ENCODE data around the gene PLEKHM2.

The PLEKHM2 gene

DNA sequence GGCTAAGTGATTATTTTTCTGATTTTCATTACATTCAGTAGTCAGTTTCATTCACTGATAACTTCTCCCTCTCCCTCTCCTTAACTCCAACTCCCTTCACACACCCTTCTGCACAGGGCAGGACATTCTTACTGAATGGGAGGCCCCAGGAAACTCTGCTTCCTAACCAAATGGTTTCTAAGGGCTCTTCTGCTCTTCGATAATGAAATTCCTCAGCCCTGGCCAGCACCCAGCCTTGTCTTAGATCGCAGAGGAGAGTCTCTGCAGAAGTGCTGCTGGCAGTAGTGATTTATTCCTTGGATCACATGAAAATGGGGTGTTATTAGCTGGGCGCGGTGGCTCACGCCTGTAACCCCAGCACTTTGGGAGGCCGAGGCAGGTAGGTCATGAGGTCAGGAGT, 16.4 kb downstream of the PLEKHM2 start:
- TF ChIP-seq, protein P1, sequence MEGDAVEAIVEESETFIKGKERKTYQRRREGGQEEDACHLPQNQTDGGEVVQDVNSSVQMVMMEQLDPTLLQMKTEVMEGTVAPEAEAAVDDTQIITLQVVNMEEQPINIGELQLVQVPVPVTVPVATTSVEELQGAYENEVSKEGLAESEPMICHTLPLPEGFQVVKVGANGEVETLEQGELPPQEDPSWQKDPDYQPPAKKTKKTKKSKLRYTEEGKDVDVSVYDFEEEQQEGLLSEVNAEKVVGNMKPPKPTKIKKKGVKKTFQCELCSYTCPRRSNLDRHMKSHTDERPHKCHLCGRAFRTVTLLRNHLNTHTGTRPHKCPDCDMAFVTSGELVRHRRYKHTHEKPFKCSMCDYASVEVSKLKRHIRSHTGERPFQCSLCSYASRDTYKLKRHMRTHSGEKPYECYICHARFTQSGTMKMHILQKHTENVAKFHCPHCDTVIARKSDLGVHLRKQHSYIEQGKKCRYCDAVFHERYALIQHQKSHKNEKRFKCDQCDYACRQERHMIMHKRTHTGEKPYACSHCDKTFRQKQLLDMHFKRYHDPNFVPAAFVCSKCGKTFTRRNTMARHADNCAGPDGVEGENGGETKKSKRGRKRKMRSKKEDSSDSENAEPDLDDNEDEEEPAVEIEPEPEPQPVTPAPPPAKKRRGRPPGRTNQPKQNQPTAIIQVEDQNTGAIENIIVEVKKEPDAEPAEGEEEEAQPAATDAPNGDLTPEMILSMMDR (IDR thresholded peaks at IDR 0.05; ENCODE audit: low read depth, low read length) = no peak
- no peak for TF ChIP-seq EZH2phosphoT487 (IDR thresholded peaks at IDR 0.05; ENCODE audit: low read depth)
- H3K36me3 ChIP-seq (replicated peaks; ENCODE audit: low read depth, low read length) = peaks cover 2% of the 10 kb centered on the region
- H3K9me3 ChIP-seq (ENCODE audit: insufficient read depth, low read length) = no peaks in the 10 kb centered on the region
- peaks cover 15% of the 10 kb centered on the region for H3K4me1 ChIP-seq (ENCODE audit: low read length)
- H3K9ac ChIP-seq (ENCODE audit: low read length) = no peak overlapping the region
- no peak overlapping the region for H3K4me3 ChIP-seq (ENCODE audit: low read length)
- no peak overlapping the region for H3K4me2 ChIP-seq (ENCODE audit: low read length)
- peaks cover 14% of the 10 kb centered on the region for H4K20me1 ChIP-seq (ENCODE audit: insufficient read depth, low read length)
- no peak overlapping the region for H2AFZ ChIP-seq (ENCODE audit: low read depth, low read length)
- H3K27me3 ChIP-seq (ENCODE audit: low read depth, low read length) = no peaks in the 10 kb centered on the region
- H3K79me2 ChIP-seq (ENCODE audit: low read length) = peaks cover 61% of the 10 kb centered on the region
- no peak overlapping the region for H3K27ac ChIP-seq (ENCODE audit: low read length)

DNA sequence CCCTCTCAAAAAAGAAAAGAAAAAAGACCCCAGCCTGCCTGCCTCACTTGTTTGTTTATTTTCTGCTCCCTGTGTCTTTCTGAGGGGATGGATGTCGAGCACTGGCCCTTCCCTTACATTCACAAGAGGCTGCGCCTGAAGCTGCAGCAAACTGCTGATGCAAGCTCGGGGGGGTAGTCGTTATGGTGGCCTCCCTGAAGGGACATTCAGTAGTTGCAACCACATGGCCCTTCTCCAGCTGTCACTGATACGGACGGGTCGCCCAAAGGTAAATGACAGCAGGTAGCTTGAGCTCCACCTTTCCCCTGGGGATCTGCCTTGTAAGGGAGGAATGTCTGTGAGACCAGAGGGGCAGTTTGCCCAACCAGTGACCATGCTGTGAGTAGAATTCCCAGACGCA, 17.7 kb downstream of the PLEKHM2 start:
- Histone ChIP-seq H3K27ac (ENCODE audit: low read length) (no peak overlapping the region), H3K9me3 (ENCODE audit: insufficient read depth, low read length) (no peaks in the 10 kb centered on the region), H3K4me1 (ENCODE audit: low read length) (peaks cover 11% of the 10 kb centered on the region), H2AFZ (ENCODE audit: low read depth, low read length) (no peak overlapping the region), H3K27me3 (ENCODE audit: low read depth, low read length) (no peaks in the 10 kb centered on the region), H3K4me3 (ENCODE audit: low read length) (no peak overlapping the region), H3K9ac (ENCODE audit: low read length) (no peak overlapping the region), H3K4me2 (ENCODE audit: low read length) (no peak overlapping the region), H4K20me1 (ENCODE audit: insufficient read depth, low read length) (peaks cover 12% of the 10 kb centered on the region), H3K36me3 (replicated peaks; ENCODE audit: low read depth, low read length) (peaks cover 10% of the 10 kb centered on the region), H3K79me2 (ENCODE audit: low read length) (peaks cover 63% of the 10 kb centered on the region)
- TF ChIP-seq EZH2phosphoT487 (IDR thresholded peaks at IDR 0.05; ENCODE audit: low read depth) = no peak
- TF ChIP-seq, protein P1 (IDR thresholded peaks at IDR 0.05; ENCODE audit: low read depth, low read length) = no peak

GRCh38 chr1:15702722-15703550, 18.8 kb downstream of the PLEKHM2 start:
- no peak overlapping the region for H3K4me3 ChIP-seq (ENCODE audit: low read length)
- no peak overlapping the region for H3K4me2 ChIP-seq (ENCODE audit: low read length)
- peaks cover under 1% of the 10 kb centered on the region for H3K4me1 ChIP-seq (ENCODE audit: low read length)
- peaks cover 14% of the 10 kb centered on the region for H3K36me3 ChIP-seq (replicated peaks; ENCODE audit: low read depth, low read length)
- no peak overlapping the region for H3K27ac ChIP-seq (ENCODE audit: low read length)
- peaks cover 67% of the 10 kb centered on the region for H3K79me2 ChIP-seq (ENCODE audit: low read length)
- no peak for TF ChIP-seq EZH2phosphoT487 (IDR thresholded peaks at IDR 0.05; ENCODE audit: low read depth)
- H4K20me1 ChIP-seq (ENCODE audit: insufficient read depth, low read length) = peaks cover 6% of the 10 kb centered on the region
- H3K9ac ChIP-seq (ENCODE audit: low read length) = no peak overlapping the region
- H3K27me3 ChIP-seq (ENCODE audit: low read depth, low read length) = no peaks in the 10 kb centered on the region
- no peak overlapping the region for H2AFZ ChIP-seq (ENCODE audit: low read depth, low read length)
- H3K9me3 ChIP-seq (ENCODE audit: insufficient read depth, low read length) = no peaks in the 10 kb centered on the region

GRCh38 chr1:15703562-15703961, 19.4 kb downstream of the PLEKHM2 start:
- Histone ChIP-seq H3K4me1 (ENCODE audit: low read length) (no peaks in the 10 kb centered on the region), H2AFZ (ENCODE audit: low read depth, low read length) (no peak overlapping the region), H3K27ac (ENCODE audit: low read length) (no peak overlapping the region), H3K9ac (ENCODE audit: low read length) (no peak overlapping the region), H4K20me1 (ENCODE audit: insufficient read depth, low read length) (peaks cover 8% of the 10 kb centered on the region), H3K4me3 (ENCODE audit: low read length) (no peak overlapping the region), H3K9me3 (ENCODE audit: insufficient read depth, low read length) (no peaks in the 10 kb centered on the region), H3K36me3 (replicated peaks; ENCODE audit: low read depth, low read length) (peaks cover 14% of the 10 kb centered on the region), H3K27me3 (ENCODE audit: low read depth, low read length) (no peaks in the 10 kb centered on the region), H3K79me2 (ENCODE audit: low read length) (peaks cover 62% of the 10 kb centered on the region), H3K4me2 (ENCODE audit: low read length) (no peak overlapping the region)
- no peak for TF ChIP-seq EZH2phosphoT487 (IDR thresholded peaks at IDR 0.05; ENCODE audit: low read depth)
- TF ChIP-seq, protein P1 (IDR thresholded peaks at IDR 0.05; ENCODE audit: low read depth, low read length) = no peak
